HT1080 (cell line): ENCODE results near the gene BRIP1. TPM values are rescaled to one million over a fixed set of nuclear protein-coding genes. Genes with fewer than 3 reads are reported as not detected.
"Not testable (repeated sequence)": the region's sequence is repeated elsewhere in the genome, so short reads cannot be mapped to it uniquely, and the experiment has no call there.

Experiments used
- DNase-seq: peaks from one replicate; pipeline ENCODE4 v3.0.0-alpha.2; 2015; ENCODE audit warnings: low read depth
- total RNA-seq: library from RNA; depleted of rRNA; stranded (reverse); fragments of >200 nt; shearing (Covaris generic); gene quantifications from 2 replicates; pipeline ENCODE4 v1.2.3, GENCODE V29; 2014

BRIP1 gene
- total RNA-seq, 1 experiment from 2014 or later, result 8.8 TPM

DNA sequence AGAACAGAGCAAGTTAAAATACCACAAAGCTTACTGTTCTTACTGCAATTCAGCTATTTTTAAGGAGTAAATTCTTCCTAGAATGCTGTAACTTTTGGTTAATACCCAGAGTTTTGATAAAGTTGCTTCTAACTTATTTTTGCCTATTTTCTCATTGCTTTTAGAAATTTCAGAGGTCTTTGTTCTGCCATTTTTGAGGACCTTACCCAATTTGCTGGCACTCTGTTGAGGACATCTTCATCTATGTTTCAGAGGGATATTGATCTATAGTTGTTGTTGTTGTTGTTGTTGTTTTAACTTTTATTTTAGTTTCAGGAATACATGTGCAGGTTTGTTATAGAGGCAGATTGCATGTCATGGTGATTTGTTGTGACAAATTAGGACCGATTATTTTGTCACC lies 161.3 kb downstream of the BRIP1 start:
- no peak for DNase-seq

DNA sequence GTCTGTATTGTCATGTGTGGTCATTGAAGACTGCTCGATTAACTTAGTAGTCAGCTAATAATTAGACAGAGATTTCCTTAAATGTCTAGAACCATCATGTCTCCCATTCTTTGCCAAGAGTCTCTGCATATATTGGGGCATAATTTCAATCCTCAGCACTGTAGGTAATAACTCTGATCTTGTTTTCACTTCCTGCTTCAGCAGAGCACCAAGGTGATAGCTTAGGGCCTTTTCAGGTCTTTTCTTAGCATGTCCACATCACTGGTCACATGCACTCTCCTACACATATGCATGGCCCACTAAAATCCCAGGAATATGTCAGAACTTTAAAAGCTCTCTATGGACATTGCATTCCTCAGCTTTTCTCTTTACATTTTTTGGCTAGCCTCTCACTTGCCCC lies 162.0 kb downstream of the BRIP1 start:
- no peak for DNase-seq

- no peak for DNase-seq
These were observed 163.1 kb downstream of the BRIP1 start for GRCh38 chr17:61700252-61700651.

DNA sequence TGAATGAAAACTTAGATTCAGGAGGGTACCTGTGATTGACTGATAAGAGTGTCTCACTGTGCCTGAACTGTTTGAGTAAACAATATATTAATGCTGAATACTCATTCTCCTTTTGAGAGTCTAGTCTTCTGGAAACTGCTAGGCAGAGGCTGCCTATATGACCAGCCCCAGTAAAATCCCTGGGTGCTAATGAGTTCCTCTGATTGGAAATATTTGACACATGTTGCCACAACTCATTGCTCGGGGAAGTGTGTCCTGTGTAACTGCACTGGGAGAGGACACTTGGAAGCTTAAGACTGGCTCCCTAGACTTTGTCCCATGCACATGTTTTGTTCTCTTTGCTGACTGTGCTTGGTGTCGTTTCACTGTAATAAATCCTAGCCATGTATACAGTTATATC lies 163.6 kb downstream of the BRIP1 start:
- DNase-seq, result no peak

- no peak for DNase-seq
These were observed 164.3 kb downstream of the BRIP1 start for GRCh38 chr17:61699032-61699431.

- no peak for DNase-seq
These were observed 165.1 kb downstream of the BRIP1 start for GRCh38 chr17:61698244-61698643.

DNA sequence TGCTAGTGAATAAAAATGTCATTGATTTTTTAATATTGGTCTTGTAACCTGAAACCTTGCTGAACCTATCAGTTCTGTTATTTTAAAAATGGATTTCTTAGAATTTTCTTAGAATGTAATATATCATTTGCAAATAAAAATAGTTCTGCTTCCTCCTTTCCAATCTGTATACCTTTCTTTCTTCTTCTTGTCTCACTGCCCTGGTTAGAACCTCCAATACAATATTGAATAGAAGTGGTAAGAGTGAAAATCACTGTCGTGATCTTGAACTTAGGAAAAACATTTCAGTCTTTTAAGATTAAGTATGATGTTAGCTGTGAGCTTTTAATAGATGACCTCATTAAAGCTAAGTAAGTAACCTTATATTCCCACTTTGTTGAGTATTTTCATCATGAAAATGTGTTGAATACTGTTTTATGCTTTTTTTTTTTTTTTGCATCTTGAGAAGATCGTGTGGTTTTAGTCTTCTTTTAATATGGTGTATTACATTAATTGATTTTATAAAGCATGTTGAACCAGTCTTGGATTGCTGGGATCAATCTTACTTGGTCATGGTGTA lies 167.5 kb downstream of the BRIP1 start:
- no peak for DNase-seq

DNA sequence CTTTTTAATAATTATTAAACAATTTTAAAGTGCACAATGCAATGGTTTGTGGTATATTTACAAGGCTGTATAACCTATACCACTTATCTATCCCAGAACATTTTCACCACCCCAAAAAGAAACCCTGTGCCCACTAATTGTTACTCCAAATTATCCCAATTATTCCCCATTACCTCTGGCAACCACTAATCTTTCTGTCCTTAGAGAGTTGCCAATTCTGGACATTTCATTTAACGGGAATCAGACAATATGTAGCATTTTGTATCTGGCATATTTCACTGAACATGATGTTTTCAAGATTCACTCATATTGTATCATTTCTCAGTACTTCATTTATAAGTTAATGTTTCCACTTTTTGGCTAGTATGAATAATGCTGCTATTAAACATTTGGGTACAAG lies 169.2 kb downstream of the BRIP1 start:
- DNase-seq, result no peak

DNA sequence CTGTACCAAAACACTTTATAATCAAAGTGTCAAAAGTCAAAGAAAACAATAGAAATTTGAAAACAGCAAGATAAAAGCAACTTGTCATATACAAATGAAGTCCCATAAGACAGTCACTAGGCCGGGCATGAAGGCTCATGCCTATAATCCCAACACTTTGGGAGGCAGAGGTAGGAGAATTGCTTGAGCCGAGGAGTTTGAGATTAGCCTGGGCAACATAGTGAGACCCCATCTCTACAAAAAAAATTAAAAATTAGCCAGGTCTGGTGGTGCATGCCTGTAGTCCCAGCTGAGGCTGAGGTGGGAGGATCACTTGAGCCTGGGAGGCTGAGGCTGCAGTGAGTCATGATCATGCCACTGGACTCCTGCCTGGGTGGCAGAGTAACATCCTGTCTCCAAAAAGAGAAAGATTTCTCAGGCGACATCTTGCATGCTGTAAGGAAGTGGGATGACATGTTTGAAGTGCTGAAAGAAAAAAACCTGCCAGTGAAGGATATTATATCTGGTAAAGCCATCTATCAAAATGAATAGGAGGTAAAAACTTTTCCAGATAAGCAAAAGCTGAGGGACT lies 173.6 kb downstream of the BRIP1 start:
- peak; percentile 72 for DNase-seq

GRCh38 chr17:61687769-61688168 lies 175.6 kb downstream of the BRIP1 start:
- DNase-seq, result no peak

GRCh38 chr17:61686113-61686512 lies 177.2 kb downstream of the BRIP1 start:
- no peak for DNase-seq

GRCh38 chr17:61684818-61685217 lies 178.5 kb downstream of the BRIP1 start:
- DNase-seq, result no peak

GRCh38 chr17:61684172-61684571 lies 179.2 kb downstream of the BRIP1 start:
- DNase-seq, result no peak

DNA sequence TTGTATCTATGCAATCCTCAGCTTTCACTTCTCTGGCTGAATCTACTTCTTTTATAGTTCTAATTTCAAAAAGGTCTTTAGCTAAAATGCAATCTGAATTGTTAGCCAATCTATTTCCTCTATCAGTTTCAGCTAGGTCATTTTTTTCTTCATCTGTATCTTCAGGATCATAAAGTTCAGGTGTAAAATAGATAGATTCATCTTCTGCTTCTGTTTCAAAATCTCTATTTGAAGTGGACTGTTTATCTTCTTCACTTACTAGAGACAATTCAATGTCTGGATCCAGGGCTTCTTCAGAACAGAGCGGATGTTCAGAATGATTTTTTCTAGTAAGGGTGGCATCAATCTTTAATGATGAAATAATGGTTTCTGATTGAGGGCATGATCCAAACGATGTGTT lies 179.9 kb downstream of the BRIP1 start:
- no peak for DNase-seq

- no peak for DNase-seq
These were observed 182.4 kb downstream of the BRIP1 start for GRCh38 chr17:61680921-61681320.

- no peak for DNase-seq
These were observed 185.0 kb downstream of the BRIP1 start for GRCh38 chr17:61678339-61678738.

- DNase-seq, result not testable (repeated sequence)
These were observed 186.0 kb downstream of the BRIP1 start for GRCh38 chr17:61677150-61677811.

- not testable (repeated sequence) for DNase-seq
These were observed 186.8 kb downstream of the BRIP1 start for GRCh38 chr17:61676522-61676921.

- not testable (repeated sequence) for DNase-seq
These were observed 188.7 kb downstream of the BRIP1 start for GRCh38 chr17:61674609-61675008.

GRCh38 chr17:61673019-61673897 lies 190.1 kb downstream of the BRIP1 start:
- not testable (repeated sequence) for DNase-seq

DNA sequence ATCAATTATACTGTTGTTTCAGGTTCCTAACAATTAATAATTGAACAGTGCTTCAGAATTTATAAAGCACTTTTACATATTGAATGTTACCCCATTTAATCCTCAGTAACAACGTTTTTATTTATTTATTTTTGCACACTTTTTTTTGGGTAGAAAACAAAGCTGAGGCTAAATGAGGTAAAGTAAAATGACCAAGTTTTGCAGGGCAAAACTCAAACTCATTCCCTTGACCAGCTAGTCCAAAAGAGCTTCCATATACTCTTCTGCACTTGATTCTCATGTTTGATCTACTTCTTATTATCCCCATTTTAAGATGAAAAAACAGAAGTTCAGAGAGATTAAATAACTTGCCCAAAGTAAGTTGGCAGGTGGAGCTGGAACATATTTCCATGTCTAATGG lies 191.2 kb downstream of the BRIP1 start:
- no peak for DNase-seq

- no peak for DNase-seq
These were observed 192.6 kb downstream of the BRIP1 start for GRCh38 chr17:61670691-61671090.
